Measurements from ENCODE around the gene RPGR.

Gene RPGR, protein sequence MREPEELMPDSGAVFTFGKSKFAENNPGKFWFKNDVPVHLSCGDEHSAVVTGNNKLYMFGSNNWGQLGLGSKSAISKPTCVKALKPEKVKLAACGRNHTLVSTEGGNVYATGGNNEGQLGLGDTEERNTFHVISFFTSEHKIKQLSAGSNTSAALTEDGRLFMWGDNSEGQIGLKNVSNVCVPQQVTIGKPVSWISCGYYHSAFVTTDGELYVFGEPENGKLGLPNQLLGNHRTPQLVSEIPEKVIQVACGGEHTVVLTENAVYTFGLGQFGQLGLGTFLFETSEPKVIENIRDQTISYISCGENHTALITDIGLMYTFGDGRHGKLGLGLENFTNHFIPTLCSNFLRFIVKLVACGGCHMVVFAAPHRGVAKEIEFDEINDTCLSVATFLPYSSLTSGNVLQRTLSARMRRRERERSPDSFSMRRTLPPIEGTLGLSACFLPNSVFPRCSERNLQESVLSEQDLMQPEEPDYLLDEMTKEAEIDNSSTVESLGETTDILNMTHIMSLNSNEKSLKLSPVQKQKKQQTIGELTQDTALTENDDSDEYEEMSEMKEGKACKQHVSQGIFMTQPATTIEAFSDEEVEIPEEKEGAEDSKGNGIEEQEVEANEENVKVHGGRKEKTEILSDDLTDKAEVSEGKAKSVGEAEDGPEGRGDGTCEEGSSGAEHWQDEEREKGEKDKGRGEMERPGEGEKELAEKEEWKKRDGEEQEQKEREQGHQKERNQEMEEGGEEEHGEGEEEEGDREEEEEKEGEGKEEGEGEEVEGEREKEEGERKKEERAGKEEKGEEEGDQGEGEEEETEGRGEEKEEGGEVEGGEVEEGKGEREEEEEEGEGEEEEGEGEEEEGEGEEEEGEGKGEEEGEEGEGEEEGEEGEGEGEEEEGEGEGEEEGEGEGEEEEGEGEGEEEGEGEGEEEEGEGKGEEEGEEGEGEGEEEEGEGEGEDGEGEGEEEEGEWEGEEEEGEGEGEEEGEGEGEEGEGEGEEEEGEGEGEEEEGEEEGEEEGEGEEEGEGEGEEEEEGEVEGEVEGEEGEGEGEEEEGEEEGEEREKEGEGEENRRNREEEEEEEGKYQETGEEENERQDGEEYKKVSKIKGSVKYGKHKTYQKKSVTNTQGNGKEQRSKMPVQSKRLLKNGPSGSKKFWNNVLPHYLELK

GRCh38 chrX:38327007-38327774 is at the start of gene RPGR:
TSS of gene RPGR (minus strand) at chrX:38327509. CDS start at chrX:38327367, 142 bp downstream.
- Histone ChIP-seq H2AFZ (ENCODE audit: low read length) (peak within 1 kb of the TSS; percentile 79), H3K4me2 (ENCODE audit: low read depth, low read length, poor library complexity, severe bottlenecking) (peak within 1 kb of the TSS; percentile 99), H3K4me3 (ENCODE audit: low read length, poor library complexity, severe bottlenecking) (peak within 1 kb of the TSS; percentile 97), H3K4me1 (ENCODE audit: insufficient read depth, low read length, poor library complexity, severe bottlenecking) (peaks cover 43% of the 10 kb centered on the region), H3F3A (ENCODE audit: low read depth) (no peaks in the 10 kb centered on the region), H3K9me2 (replicated peaks; ENCODE audit: low read depth, low read length) (no peaks in the 10 kb centered on the region), H3K9ac (ENCODE audit: low read depth, low read length, poor library complexity, severe bottlenecking) (peak within 1 kb of the TSS; percentile 98), H3K79me2 (ENCODE audit: insufficient read depth, low read length) (peaks cover 47% of the 10 kb centered on the region), H3K9me3 (ENCODE audit: insufficient read depth, low read depth, low read length) (no peaks in the 10 kb centered on the region), H3K36me3 (ENCODE audit: insufficient read depth, low read length) (no peaks in the 10 kb centered on the region), H4K20me1 (ENCODE audit: insufficient read depth, low read length, poor library complexity, severe bottlenecking) (no peaks in the 10 kb centered on the region), H3K27me3 (ENCODE audit: insufficient read depth, low read length, poor library complexity, severe bottlenecking) (no peaks in the 10 kb centered on the region)
- TF ChIP-seq EZH2phosphoT487 (IDR thresholded peaks at IDR 0.05; ENCODE audit: borderline replicate concordance) (no peak), CTCF (conservative IDR thresholded peaks at IDR 0.05; ENCODE audit: low read length) (peak; percentile 64)

DNA sequence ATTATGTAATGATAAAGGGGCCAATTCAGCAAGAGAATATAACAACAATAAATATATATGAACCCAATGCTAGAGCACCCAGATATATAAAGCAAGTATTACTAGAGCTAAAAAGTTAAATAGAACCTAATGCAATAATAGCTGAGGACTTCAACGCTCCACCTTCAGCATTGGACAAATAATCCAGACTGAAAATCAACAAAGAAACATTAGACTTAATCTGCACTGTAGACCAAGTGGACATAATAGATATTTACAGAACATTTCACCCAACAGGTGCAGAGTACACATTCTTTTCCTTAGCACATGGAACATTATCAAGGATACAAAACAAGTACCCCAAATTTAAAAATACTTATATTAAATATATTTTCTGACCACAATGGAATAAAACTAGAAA is 49.4 kb upstream of the RPGR start:
- H3K9me2 ChIP-seq (replicated peaks; ENCODE audit: low read depth, low read length), result no peaks in the 10 kb centered on the region
- no peaks in the 10 kb centered on the region for H3F3A ChIP-seq (ENCODE audit: low read depth)
- no peaks in the 10 kb centered on the region for H3K27me3 ChIP-seq (ENCODE audit: insufficient read depth, low read length, poor library complexity, severe bottlenecking)
- TF ChIP-seq CTCF (conservative IDR thresholded peaks at IDR 0.05; ENCODE audit: low read length), result no peak
- TF ChIP-seq EZH2phosphoT487 (IDR thresholded peaks at IDR 0.05; ENCODE audit: borderline replicate concordance), result no peak
- no peaks in the 10 kb centered on the region for H3K36me3 ChIP-seq (ENCODE audit: insufficient read depth, low read length)
- H4K20me1 ChIP-seq (ENCODE audit: insufficient read depth, low read length, poor library complexity, severe bottlenecking), result no peaks in the 10 kb centered on the region
- H3K9me3 ChIP-seq (ENCODE audit: insufficient read depth, low read depth, low read length), result no peaks in the 10 kb centered on the region
- no peak overlapping the region for H3K4me3 ChIP-seq (ENCODE audit: low read length, poor library complexity, severe bottlenecking)
- no peak overlapping the region for H3K9ac ChIP-seq (ENCODE audit: low read depth, low read length, poor library complexity, severe bottlenecking)
- no peak overlapping the region for H2AFZ ChIP-seq (ENCODE audit: low read length)
- peaks cover 6% of the 10 kb centered on the region for H3K4me1 ChIP-seq (ENCODE audit: insufficient read depth, low read length, poor library complexity, severe bottlenecking)
- H3K4me2 ChIP-seq (ENCODE audit: low read depth, low read length, poor library complexity, severe bottlenecking), result no peak overlapping the region
- H3K79me2 ChIP-seq (ENCODE audit: insufficient read depth, low read length), result no peaks in the 10 kb centered on the region

DNA sequence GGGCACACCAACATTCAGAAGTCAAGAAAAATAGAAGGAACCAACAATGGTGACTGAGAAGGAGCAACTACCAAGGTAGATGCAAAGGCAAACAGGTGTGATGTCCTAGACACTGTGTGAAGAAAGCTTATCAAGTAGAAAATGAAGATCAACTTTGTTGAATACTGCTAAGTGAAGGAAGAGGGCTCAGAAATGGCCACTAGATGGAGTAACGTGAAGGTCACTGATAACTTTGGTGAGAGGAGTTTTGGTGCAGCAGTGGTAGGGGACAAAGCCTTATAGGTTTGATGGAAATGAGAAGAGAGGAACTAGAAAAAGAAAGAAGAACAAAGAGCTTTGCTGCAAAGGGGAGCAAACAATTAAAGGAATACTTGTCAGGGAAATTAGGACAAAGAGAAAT is 48.6 kb upstream of the RPGR start:
- Histone ChIP-seq H2AFZ (ENCODE audit: low read length) (peak overlapping the region; percentile 59; the same call in 1 of the 2 replicates), H3K27me3 (ENCODE audit: insufficient read depth, low read length, poor library complexity, severe bottlenecking) (no peaks in the 10 kb centered on the region), H3K9ac (ENCODE audit: low read depth, low read length, poor library complexity, severe bottlenecking) (no peak overlapping the region), H3K9me2 (replicated peaks; ENCODE audit: low read depth, low read length) (no peaks in the 10 kb centered on the region), H3K4me2 (ENCODE audit: low read depth, low read length, poor library complexity, severe bottlenecking) (no peak overlapping the region), H3K9me3 (ENCODE audit: insufficient read depth, low read depth, low read length) (no peaks in the 10 kb centered on the region), H3K4me1 (ENCODE audit: insufficient read depth, low read length, poor library complexity, severe bottlenecking) (peaks cover 9% of the 10 kb centered on the region), H4K20me1 (ENCODE audit: insufficient read depth, low read length, poor library complexity, severe bottlenecking) (no peaks in the 10 kb centered on the region), H3F3A (ENCODE audit: low read depth) (no peaks in the 10 kb centered on the region), H3K79me2 (ENCODE audit: insufficient read depth, low read length) (no peaks in the 10 kb centered on the region), H3K4me3 (ENCODE audit: low read length, poor library complexity, severe bottlenecking) (no peak overlapping the region), H3K36me3 (ENCODE audit: insufficient read depth, low read length) (no peaks in the 10 kb centered on the region)
- peak; percentile 63 for TF ChIP-seq CTCF (conservative IDR thresholded peaks at IDR 0.05; ENCODE audit: low read length)
- TF ChIP-seq EZH2phosphoT487 (IDR thresholded peaks at IDR 0.05; ENCODE audit: borderline replicate concordance), result no peak
